Thymus (tissue), 11 donors: ENCODE results near the gene ESR2. TPM values are rescaled to one million over a fixed set of nuclear protein-coding genes. Genes with fewer than 3 reads are reported as not detected.
"Not testable (repeated sequence)": the region's sequence is repeated elsewhere in the genome, so short reads cannot be mapped to it uniquely, and the experiment has no call there.

Source experiments
- DNase-seq, 9 donors: peaks; one replicate each; pipeline ENCODE4 v3.0.0-alpha.2; 2013; ENCODE audit warnings: low spot score in 9 of 9, low read depth in 6 of 9, missing footprints in 1 of 9
- H3K27ac ChIP-seq, 2 donors: one replicate each; pipeline ENCODE4 v1.5.1; 2013; ENCODE audit warnings: control low read depth in 1 of 2, low read depth in 1 of 2, low read length in 1 of 2, mild to moderate bottlenecking in 1 of 2, moderate library complexity in 1 of 2
- H3K27me3 ChIP-seq, 2 donors: one replicate each; pipeline ENCODE4 v1.5.1; 2013; ENCODE audit warnings: low read length in 1 of 2; ENCODE audit not compliant: control insufficient read depth in 2 of 2, insufficient read depth in 1 of 2
- H3K36me3 ChIP-seq, 2 donors: one replicate each; pipeline ENCODE4 v1.5.1; 2013; ENCODE audit warnings: low read length in 1 of 2, mild to moderate bottlenecking in 1 of 2, moderate library complexity in 1 of 2; ENCODE audit not compliant: control insufficient read depth in 2 of 2, insufficient read depth in 2 of 2
- H3K4me1 ChIP-seq, 2 donors: one replicate each; pipeline ENCODE4 v1.5.1; 2013; ENCODE audit warnings: low read length in 2 of 2; ENCODE audit not compliant: control insufficient read depth in 2 of 2, insufficient read depth in 2 of 2
- H3K4me3 ChIP-seq, 2 donors: one replicate each; pipeline ENCODE4 v1.5.1; 2013; ENCODE audit warnings: low read length in 2 of 2, control low read depth in 1 of 2, mild to moderate bottlenecking in 1 of 2
- H3K9me3 ChIP-seq, 2 donors: one replicate each; pipeline ENCODE4 v1.5.1; 2013; ENCODE audit warnings: low read length in 1 of 2, mild to moderate bottlenecking in 1 of 2; ENCODE audit not compliant: control insufficient read depth in 2 of 2, insufficient read depth in 1 of 2
- WGBS: extraction: QIAGEN DNeasy Blood & Tissue Kit; methylation state at CpG from one replicate; pipeline ENCODE4 v1.1.7; 2013; 5-methylcytosine and 5-hydroxymethylcytosine counted together
- polyA plus RNA-seq: library from polyadenylated mRNA; stranded (reverse); fragments of 200-250 nt; gene quantifications from one replicate; pipeline ENCODE4 v1.2.3, GENCODE V29; 2013
- total RNA-seq: library from RNA; stranded (reverse); fragments of 120-200 nt; gene quantifications from one replicate; pipeline ENCODE4 v1.2.4, GENCODE V29; 2013
- donor health status: healthy.

The ESR2 gene
- total and polyA plus RNA-seq, 2 donors, result 0.52 to 2.3 TPM

DNA sequence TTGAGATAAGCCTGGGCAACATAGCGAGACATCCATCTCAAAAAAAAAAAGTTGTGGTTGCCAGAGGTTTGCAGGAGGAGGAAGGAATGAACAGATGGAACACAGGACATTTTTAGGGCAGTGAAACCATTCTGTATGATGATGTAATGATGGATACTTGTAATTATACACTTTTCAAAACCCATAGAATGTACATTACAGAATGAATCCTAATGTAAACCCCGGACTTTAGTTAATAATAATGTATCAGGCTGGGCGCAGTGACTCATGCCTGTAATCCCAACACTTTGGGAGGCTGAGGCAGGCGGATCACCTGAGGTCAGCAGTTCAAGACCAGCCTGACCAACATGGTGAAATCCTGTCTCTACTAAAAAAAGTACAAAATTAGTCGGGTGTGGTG is 26.2 kb upstream of the ESR2 start:
- not testable (repeated sequence) for H3K9me3 ChIP-seq, DNase-seq, H3K27ac ChIP-seq, H3K27me3 ChIP-seq, H3K36me3 ChIP-seq, H3K4me1 ChIP-seq, H3K4me3 ChIP-seq
- WGBS, result 84% methylated on average over 5 of the region's 5 CpGs

DNA sequence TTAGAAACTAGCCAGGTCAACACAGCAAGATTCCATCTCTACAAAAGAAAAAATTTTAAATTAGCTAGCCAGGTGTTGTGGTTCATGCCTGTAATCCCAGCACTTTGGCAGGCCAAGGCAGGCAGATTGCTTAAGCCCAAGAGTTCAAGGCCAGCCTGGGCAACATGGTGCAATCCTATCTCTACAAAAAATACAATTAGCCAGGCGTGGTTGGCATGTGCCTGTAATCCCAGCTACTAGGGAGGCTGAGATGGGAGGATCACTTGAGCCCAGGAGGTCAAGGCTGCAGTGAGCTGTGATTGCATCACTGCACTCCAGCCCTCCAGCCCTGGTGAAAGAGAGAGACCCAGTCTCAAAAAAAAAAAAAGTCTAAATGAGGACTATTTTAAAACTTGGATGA is 24.5 kb upstream of the ESR2 start:
- H3K27me3 ChIP-seq, H3K4me3 ChIP-seq, H3K4me1 ChIP-seq, H3K36me3 ChIP-seq, H3K9me3 ChIP-seq, DNase-seq, H3K27ac ChIP-seq: not testable (repeated sequence)
- WGBS, result 94% methylated on average over 1 of the region's 1 CpG

DNA sequence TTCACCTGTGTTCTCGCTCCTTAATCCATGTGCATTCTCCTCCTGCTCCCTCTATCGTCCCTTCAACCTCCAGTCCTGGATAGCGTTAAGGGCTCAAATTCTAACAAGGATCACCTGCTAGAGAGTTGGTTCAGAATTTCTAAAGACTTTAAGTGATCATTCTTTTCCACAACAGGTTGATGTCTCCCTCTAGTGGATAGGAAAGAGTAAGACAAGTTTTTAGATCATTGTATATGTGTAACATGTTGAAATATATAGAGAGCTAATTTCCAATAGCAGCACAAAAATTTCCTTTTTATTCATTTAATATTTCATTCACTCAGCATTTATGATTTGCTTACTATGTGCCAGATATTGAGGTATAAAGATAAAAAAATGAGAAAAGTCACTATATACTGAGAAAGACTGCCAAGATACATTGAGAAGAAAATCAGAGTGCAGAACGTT is 9.3 kb upstream of the ESR2 start:
- Histone ChIP-seq H3K27ac (no peak overlapping the region), H3K27me3 (no peaks in the 10 kb centered on the region), H3K36me3 (no peaks in the 10 kb centered on the region), H3K9me3 (no peaks in the 10 kb centered on the region), H3K4me3 (no peak overlapping the region), H3K4me1 (no peaks in the 10 kb centered on the region)
- WGBS, result 41% methylated on average over 4 of the region's 4 CpGs
- DNase-seq, result peak in 8 of 9 donors; percentile 27 to 71 (median 47)

GRCh38 chr14:64298773-64299172 is 4.6 kb upstream of the ESR2 start:
- Histone ChIP-seq H3K4me1 (peaks cover 15 to 16% of the 10 kb centered on the region in 2 donors), H3K9me3 (no peaks in the 10 kb centered on the region), H3K27ac (no peak overlapping the region), H3K4me3 (no peak overlapping the region), H3K27me3 (peaks cover 0 to 14% of the 10 kb centered on the region in 2 donors), H3K36me3 (no peaks in the 10 kb centered on the region)
- no peak for DNase-seq
- WGBS, result 96% methylated on average over 1 of the region's 1 CpG

- Histone ChIP-seq H3K36me3 (no peaks in the 10 kb centered on the region), H3K9me3 (no peaks in the 10 kb centered on the region), H3K27ac (no peak overlapping the region), H3K4me3 (no peak overlapping the region), H3K4me1 (peaks cover 18 to 20% of the 10 kb centered on the region in 2 donors), H3K27me3 (peaks cover 0 to 19% of the 10 kb centered on the region in 2 donors)
- DNase-seq, result no peak
Measured at GRCh38 chr14:64296561-64296960, 2.4 kb upstream of the ESR2 start.

- WGBS, result 6% methylated on average over 20 of the region's 20 CpGs
- peak; percentile 54 to 89 (median 72) for DNase-seq
- H3K4me1 ChIP-seq, result peaks cover 18 to 20% of the 10 kb centered on the region in 2 donors
- H3K27ac ChIP-seq, result no peak overlapping the region
- peak overlapping the region; percentile 51 to 58 for H3K4me3 ChIP-seq
- H3K9me3 ChIP-seq, result no peaks in the 10 kb centered on the region
- no peaks in the 10 kb centered on the region for H3K36me3 ChIP-seq
- H3K27me3 ChIP-seq, result peaks cover 0 to 19% of the 10 kb centered on the region in 2 donors
Measured at GRCh38 chr14:64294672-64295413, 672 bp upstream of the ESR2 start.

DNA sequence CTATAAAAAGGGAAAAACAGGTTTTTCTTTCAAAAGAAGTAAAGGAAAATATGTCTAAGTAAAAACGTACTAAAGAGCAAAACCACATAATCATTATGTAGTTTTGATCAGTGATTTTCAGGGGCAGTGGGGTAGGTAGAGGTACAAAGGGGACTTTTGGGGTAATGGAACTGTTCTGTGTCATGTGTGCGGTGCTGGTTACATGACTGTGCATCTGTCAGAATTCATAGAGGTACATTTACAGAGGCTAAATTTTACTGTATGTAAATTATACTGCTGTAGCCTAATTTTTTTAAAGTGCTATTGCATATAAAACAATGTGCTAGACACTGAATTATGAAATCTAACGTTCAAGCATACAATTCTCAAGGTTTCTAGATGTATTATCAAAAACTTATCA is 2.0 kb downstream of the ESR2 start:
- H3K36me3 ChIP-seq, result no peaks in the 10 kb centered on the region
- H3K27me3 ChIP-seq, result peaks cover 0 to 19% of the 10 kb centered on the region in 2 donors
- no peaks in the 10 kb centered on the region for H3K9me3 ChIP-seq
- H3K4me1 ChIP-seq, result peaks cover 18% of the 10 kb centered on the region in 2 donors
- no peak for DNase-seq
- H3K27ac ChIP-seq, result no peak overlapping the region
- H3K4me3 ChIP-seq, result no peak overlapping the region
- WGBS, result 88% methylated on average over 3 of the region's 3 CpGs

GRCh38 chr14:64289571-64289970 is 4.6 kb downstream of the ESR2 start:
- DNase-seq, result no peak
- Histone ChIP-seq H3K4me1 (peaks cover 5 to 10% of the 10 kb centered on the region in 2 donors), H3K27ac (no peak overlapping the region), H3K36me3 (no peaks in the 10 kb centered on the region), H3K27me3 (peaks cover 0 to 13% of the 10 kb centered on the region in 2 donors), H3K9me3 (no peaks in the 10 kb centered on the region), H3K4me3 (no peak overlapping the region)
- WGBS, result 97% methylated on average over 1 of the region's 1 CpG

GRCh38 chr14:64281805-64282204 is 12.4 kb downstream of the ESR2 start:
- no peaks in the 10 kb centered on the region for H3K9me3 ChIP-seq
- WGBS, result 53% methylated on average over 2 of the region's 2 CpGs
- H3K27me3 ChIP-seq, result no peaks in the 10 kb centered on the region
- no peaks in the 10 kb centered on the region for H3K4me1 ChIP-seq
- peaks cover 0 to 3% of the 10 kb centered on the region in 2 donors for H3K36me3 ChIP-seq
- H3K27ac ChIP-seq, result no peak overlapping the region
- no peak for DNase-seq
- H3K4me3 ChIP-seq, result no peak overlapping the region
